ENCODE measurements around the gene PTPRK. TPM values are rescaled to one million over a fixed set of nuclear protein-coding genes. Genes with fewer than 3 reads are reported as not detected.

Gene PTPRK
- total and polyA plus RNA-seq, 8 donors, result 57.0 to 90.4 (median 78.6) TPM

DNA sequence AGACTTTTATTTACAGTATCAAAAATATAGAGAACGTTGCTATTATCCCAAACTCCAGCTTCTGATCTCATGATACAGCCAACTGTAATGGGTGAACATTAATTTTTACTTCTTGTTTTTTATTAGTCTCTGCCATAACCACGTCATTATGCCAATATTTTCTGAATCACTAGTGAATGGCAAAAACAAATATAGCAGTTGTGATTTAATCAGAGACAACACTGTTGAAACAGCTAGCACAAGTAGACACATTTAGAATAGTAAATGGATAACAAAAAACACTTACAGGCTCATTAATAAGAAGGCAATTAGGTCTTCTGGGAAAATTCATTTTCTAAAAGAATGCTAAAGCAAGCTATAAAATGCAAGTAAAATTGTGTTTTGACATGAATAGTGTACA is 8.1 kb downstream of the PTPRK start:
- ATAC-seq (no peak), DNase-seq (no peak)
- intact Hi-C loops (cut with DNase I), result no loop called here
- Histone ChIP-seq H3K36me3 (no peaks in the 10 kb centered on the region), H3K4me3 (no peak overlapping the region), H3K4me1 (peaks cover 8 to 24% of the 10 kb centered on the region in 2 donors), H3K27me3 (peaks cover 0 to 5% of the 10 kb centered on the region in 2 donors), H3K9me3 (no peaks in the 10 kb centered on the region), H3K27ac (no peak overlapping the region)
- TF ChIP-seq, protein P1, sequence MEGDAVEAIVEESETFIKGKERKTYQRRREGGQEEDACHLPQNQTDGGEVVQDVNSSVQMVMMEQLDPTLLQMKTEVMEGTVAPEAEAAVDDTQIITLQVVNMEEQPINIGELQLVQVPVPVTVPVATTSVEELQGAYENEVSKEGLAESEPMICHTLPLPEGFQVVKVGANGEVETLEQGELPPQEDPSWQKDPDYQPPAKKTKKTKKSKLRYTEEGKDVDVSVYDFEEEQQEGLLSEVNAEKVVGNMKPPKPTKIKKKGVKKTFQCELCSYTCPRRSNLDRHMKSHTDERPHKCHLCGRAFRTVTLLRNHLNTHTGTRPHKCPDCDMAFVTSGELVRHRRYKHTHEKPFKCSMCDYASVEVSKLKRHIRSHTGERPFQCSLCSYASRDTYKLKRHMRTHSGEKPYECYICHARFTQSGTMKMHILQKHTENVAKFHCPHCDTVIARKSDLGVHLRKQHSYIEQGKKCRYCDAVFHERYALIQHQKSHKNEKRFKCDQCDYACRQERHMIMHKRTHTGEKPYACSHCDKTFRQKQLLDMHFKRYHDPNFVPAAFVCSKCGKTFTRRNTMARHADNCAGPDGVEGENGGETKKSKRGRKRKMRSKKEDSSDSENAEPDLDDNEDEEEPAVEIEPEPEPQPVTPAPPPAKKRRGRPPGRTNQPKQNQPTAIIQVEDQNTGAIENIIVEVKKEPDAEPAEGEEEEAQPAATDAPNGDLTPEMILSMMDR (IDR thresholded peaks at IDR 0.05), result no peak

DNA sequence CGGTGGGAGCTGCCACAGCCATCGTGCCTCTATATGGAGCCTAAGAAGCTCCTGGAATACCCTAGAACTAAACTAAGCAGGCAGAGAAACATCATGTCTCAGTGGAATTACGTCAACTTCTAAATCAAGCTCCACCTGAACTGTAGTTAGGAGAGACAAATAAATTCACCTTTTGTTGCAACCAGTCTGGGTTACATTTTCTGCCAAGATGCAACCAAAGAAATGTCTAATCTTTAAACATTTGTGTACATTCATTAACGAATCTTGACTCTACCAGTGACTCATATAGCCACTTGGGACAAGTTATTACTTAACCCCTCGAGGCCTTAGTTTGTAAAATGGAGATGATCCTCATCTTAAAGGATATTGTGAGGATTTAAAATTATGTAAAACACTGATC is 8.9 kb downstream of the PTPRK start:
- Histone ChIP-seq H3K36me3 (no peaks in the 10 kb centered on the region), H3K9me3 (no peaks in the 10 kb centered on the region), H3K4me1 (peaks cover 7 to 17% of the 10 kb centered on the region in 2 donors), H3K4me3 (no peak overlapping the region), H3K27ac (peak overlapping the region in 1 of 2 donors; percentile 51), H3K27me3 (no peaks in the 10 kb centered on the region)
- TF ChIP-seq, protein P1 (IDR thresholded peaks at IDR 0.05), result no peak
- DNase-seq (no peak), ATAC-seq (peak; percentile 69)
- intact Hi-C loops (cut with DNase I), result no loop called here

DNA sequence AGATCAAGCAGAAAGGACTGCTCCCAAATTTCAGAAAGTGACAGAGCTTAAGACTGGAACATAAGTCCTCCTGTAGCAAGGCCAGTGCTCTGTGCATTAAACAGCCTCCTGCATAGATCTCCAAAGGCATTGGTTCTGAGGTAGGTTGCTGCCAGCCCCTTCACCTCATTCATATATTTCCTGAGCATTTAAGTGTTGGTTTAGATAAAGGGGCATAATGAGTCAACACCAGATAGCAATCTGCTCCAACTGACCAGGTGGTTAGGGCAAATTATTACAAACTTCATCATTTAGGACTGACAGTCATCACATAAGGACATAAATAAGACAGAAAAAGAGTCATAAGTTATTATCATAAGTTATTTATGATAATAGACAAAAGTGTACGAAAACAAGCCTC is 10.7 kb downstream of the PTPRK start:
- Histone ChIP-seq H3K27me3 (no peaks in the 10 kb centered on the region), H3K9me3 (no peaks in the 10 kb centered on the region), H3K4me1 (peaks cover 0 to 8% of the 10 kb centered on the region in 2 donors), H3K36me3 (no peaks in the 10 kb centered on the region), H3K27ac (no peak overlapping the region), H3K4me3 (no peak overlapping the region)
- DNase-seq, result no peak
- TF ChIP-seq, protein P1 (IDR thresholded peaks at IDR 0.05), result no peak
- ATAC-seq, result no peak
- intact Hi-C loops (cut with DNase I), result no loop called here

DNA sequence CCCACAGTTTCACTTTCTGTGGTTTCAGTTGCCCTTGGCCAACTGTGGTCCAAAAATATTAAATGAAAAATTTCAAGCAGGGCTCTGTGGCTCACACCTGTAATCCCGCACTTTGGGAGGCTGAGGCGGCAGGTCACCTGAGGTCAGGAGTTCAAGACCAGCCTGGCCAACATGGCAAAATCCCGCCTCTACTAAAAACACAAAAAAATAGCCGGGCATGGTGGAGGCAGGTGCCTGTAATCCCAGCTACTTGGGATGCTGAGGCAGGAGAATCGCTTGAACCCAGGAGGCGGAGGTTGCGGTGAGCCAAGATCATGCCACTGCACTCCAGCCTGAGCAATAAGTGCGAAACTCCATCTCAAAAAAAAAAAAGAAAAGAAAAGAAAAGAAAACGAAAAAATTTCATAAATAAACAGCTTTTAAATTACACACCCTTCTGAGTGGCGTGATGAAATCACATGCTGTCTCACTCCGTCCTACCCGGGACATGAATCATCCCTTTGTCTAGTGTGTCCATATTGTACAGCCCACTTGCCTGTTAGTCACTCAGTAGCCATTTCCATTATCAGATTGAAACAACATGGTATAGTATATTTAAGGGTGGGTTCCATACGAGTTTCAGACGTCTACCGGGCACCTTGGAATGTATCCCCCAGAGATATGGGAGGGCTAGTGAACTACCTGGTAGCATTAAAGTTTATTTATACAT is 11.7 kb downstream of the PTPRK start:
- H3K4me1 ChIP-seq, result peaks cover 0 to 8% of the 10 kb centered on the region in 2 donors
- ATAC-seq (no peak), DNase-seq (no peak)
- TF ChIP-seq, protein P1 (IDR thresholded peaks at IDR 0.05), result no peak
- no peaks in the 10 kb centered on the region for H3K27me3 ChIP-seq
- H3K27ac ChIP-seq, result no peak overlapping the region
- intact Hi-C loops (cut with DNase I), result no loop called here
- no peaks in the 10 kb centered on the region for H3K36me3 ChIP-seq
- H3K9me3 ChIP-seq, result no peaks in the 10 kb centered on the region
- H3K4me3 ChIP-seq, result no peak overlapping the region

DNA sequence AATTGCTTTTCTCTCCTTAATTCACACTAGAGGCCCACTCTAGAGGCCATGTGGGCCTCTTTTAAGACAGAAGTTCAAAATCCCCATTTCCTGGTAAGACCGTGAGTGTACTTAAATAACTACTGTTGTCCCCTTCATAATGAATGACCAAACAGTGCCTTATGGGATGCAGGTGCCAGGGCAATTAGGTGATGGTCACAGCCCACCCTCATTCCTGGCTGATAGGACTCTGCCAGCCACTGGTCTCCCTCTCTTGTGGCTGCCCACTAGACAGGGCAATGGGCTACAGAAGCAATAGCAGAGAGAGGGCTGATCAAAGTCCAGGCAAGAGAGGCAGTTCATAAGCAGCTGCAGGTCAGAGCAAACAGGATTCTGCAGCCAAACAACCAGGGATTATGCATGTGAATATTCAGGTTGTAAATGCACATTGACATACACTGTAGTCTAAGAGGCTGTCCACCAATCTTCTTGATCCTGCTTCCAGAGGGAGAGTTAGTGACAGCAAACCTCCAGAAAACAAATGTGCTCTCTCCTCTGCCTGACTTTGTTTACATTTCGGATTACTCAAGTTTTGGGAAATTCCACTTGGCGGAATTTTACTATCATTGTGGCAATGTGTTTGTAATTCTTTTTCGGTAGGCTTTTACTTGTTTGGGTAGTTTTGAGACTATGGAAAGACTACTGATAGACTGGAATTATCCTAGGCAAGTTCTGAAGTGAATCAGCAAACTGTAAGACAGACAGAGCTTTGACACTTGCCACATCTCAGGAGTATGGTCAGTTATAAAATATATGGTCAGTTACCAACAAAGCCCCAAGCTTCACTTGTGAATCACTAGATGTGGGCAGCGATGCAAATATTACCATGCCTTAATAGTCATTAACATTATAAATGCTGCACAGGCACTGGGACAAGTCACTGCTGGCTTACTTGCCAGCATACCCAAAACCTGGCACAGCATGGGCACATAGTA is 12.8 kb downstream of the PTPRK start:
- DNase-seq (no peak), ATAC-seq (peak; percentile 5)
- Histone ChIP-seq H3K36me3 (no peaks in the 10 kb centered on the region), H3K27me3 (no peaks in the 10 kb centered on the region), H3K9me3 (no peaks in the 10 kb centered on the region), H3K27ac (no peak overlapping the region), H3K4me3 (no peak overlapping the region), H3K4me1 (peaks cover 0 to 3% of the 10 kb centered on the region in 2 donors)
- TF ChIP-seq, protein P1 (IDR thresholded peaks at IDR 0.05), result no peak
- intact Hi-C loops (cut with DNase I), result no loop called here

All from left lung (tissue), 10 donors.